Ishikawa (cell line): ENCODE measurements around the gene BAMBI.

Experiments
- CEBPB ChIP-seq: IDR thresholded peaks from 2 replicates; pipeline ENCODE4 v1.6.1; 2012
- CREB1 ChIP-seq: IDR thresholded peaks from 2 replicates; pipeline ENCODE4 v1.6.1; 2012; ENCODE audit warnings: low read depth
- EGR1 ChIP-seq: IDR thresholded peaks from 2 replicates; pipeline ENCODE4 v1.6.1; 2012
- EP300 ChIP-seq: IDR thresholded peaks from 2 replicates; pipeline ENCODE4 v1.6.1; 2012; ENCODE audit warnings: borderline replicate concordance
- REST ChIP-seq: IDR thresholded peaks from 2 replicates; pipeline ENCODE4 v1.6.1; 2012; ENCODE audit warnings: low read depth, mild to moderate bottlenecking
- TAF1 ChIP-seq: IDR thresholded peaks from 2 replicates; pipeline ENCODE4 v1.6.1; 2012; ENCODE audit warnings: low read depth, mild to moderate bottlenecking
- TCF12 ChIP-seq: IDR thresholded peaks from 2 replicates; pipeline ENCODE4 v1.6.1; 2012; ENCODE audit warnings: low read depth
- TEAD4 ChIP-seq: IDR thresholded peaks from 2 replicates; pipeline ENCODE4 v1.6.1; 2012
- TF ChIP-seq, protein P1 (sequence below): IDR thresholded peaks from 2 replicates; pipeline ENCODE4 v1.6.1; 2012

- TF ChIP-seq CREB1 (no peak), REST (no peak), TEAD4 (no peak), TAF1 (no peak), CEBPB (no peak), EP300 (no peak), EGR1 (no peak), TCF12 (no peak)
- TF ChIP-seq, protein P1, sequence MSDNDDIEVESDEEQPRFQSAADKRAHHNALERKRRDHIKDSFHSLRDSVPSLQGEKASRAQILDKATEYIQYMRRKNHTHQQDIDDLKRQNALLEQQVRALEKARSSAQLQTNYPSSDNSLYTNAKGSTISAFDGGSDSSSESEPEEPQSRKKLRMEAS, result no peak
These were observed 44.1 kb downstream of the BAMBI start for GRCh38 chr10:28721318-28721951.
